Nephron (organoid): ENCODE data around the gene CACNA1S.

ENCODE experiments used
- H3K27ac Mint-ChIP-seq, 3 experiments: 2 replicates each; pipeline ENCODE4 v1.8.0; 2020; ENCODE audit warnings: mixed read lengths in 3 of 3, mild to moderate bottlenecking in 2 of 3, moderate library complexity in 1 of 3
- H3K27me3 Mint-ChIP-seq: 2 replicates; pipeline ENCODE4 v1.8.0; 2021; ENCODE audit warnings: low read depth, mild to moderate bottlenecking, moderate library complexity, mixed read lengths
- H3K36me3 Mint-ChIP-seq: 2 replicates; pipeline ENCODE4 v1.8.0; 2020; ENCODE audit warnings: low read depth, mixed read lengths
- H3K4me1 Mint-ChIP-seq: 2 replicates; pipeline ENCODE4 v1.8.0; 2020; ENCODE audit warnings: mixed read lengths
- H3K4me3 Mint-ChIP-seq, 3 experiments: 2 replicates each; pipeline ENCODE4 v1.8.0; 2020; ENCODE audit warnings: mild to moderate bottlenecking in 3 of 3, mixed read lengths in 3 of 3, moderate library complexity in 2 of 3
- H3K9me3 Mint-ChIP-seq: 2 replicates; pipeline ENCODE4 v1.8.0; 2020; ENCODE audit warnings: mixed read lengths
- CTCF ChIP-seq, 3 experiments: fragments of 200-600 bp; sonication (generic); IDR thresholded peaks; one replicate each; pipeline ENCODE4 v1.5.0; 2021; ENCODE audit warnings: antibody characterized with exemption in 3 of 3; ENCODE audit not compliant: unreplicated experiment in 3 of 3

The CACNA1S gene

GRCh38 chr1:201011616-201012015, 100.6 kb downstream of the CACNA1S start:
- Mint-ChIP-seq H3K4me3 (no peak overlapping the region), H3K27ac (no peak overlapping the region), H3K9me3 (no peaks in the 10 kb centered on the region), H3K4me1 (peaks cover 34% of the 10 kb centered on the region), H3K27me3 (peaks cover 10% of the 10 kb centered on the region), H3K36me3 (no peaks in the 10 kb centered on the region)
- no peak for TF ChIP-seq CTCF (IDR thresholded peaks at IDR 0.05; ENCODE audit: unreplicated experiment in 3 of 3)

GRCh38 chr1:201009962-201010645, 102.1 kb downstream of the CACNA1S start:
- H3K27ac Mint-ChIP-seq = no peak overlapping the region
- H3K36me3 Mint-ChIP-seq = no peaks in the 10 kb centered on the region
- no peak overlapping the region for H3K4me3 Mint-ChIP-seq
- peaks cover 18% of the 10 kb centered on the region for H3K4me1 Mint-ChIP-seq
- H3K9me3 Mint-ChIP-seq = no peaks in the 10 kb centered on the region
- peaks cover 4% of the 10 kb centered on the region for H3K27me3 Mint-ChIP-seq
- TF ChIP-seq CTCF (IDR thresholded peaks at IDR 0.05; ENCODE audit: unreplicated experiment in 3 of 3) = no peak

- no peak for TF ChIP-seq CTCF (IDR thresholded peaks at IDR 0.05; ENCODE audit: unreplicated experiment in 3 of 3)
- Mint-ChIP-seq H3K4me3 (no peak overlapping the region), H3K36me3 (no peaks in the 10 kb centered on the region), H3K4me1 (peaks cover 9% of the 10 kb centered on the region), H3K9me3 (no peaks in the 10 kb centered on the region), H3K27ac (no peak overlapping the region), H3K27me3 (peaks cover 4% of the 10 kb centered on the region)
Measured at GRCh38 chr1:201008666-201009360, 103.4 kb downstream of the CACNA1S start.

- Mint-ChIP-seq H3K9me3 (no peaks in the 10 kb centered on the region), H3K4me1 (peaks cover 4% of the 10 kb centered on the region), H3K4me3 (no peak overlapping the region), H3K27me3 (no peaks in the 10 kb centered on the region), H3K36me3 (peaks cover 4% of the 10 kb centered on the region), H3K27ac (no peak overlapping the region)
- no peak for TF ChIP-seq CTCF (IDR thresholded peaks at IDR 0.05; ENCODE audit: unreplicated experiment in 3 of 3)
Measured at GRCh38 chr1:201007481-201007880, 104.7 kb downstream of the CACNA1S start.

GRCh38 chr1:201006450-201006849, 105.8 kb downstream of the CACNA1S start:
- Mint-ChIP-seq H3K4me1 (peaks cover 4% of the 10 kb centered on the region), H3K27ac (no peak overlapping the region), H3K36me3 (peaks cover 14% of the 10 kb centered on the region), H3K9me3 (no peaks in the 10 kb centered on the region), H3K27me3 (no peaks in the 10 kb centered on the region), H3K4me3 (no peak overlapping the region)
- no peak for TF ChIP-seq CTCF (IDR thresholded peaks at IDR 0.05; ENCODE audit: unreplicated experiment in 3 of 3)

- H3K36me3 Mint-ChIP-seq = peaks cover 15% of the 10 kb centered on the region
- no peaks in the 10 kb centered on the region for H3K9me3 Mint-ChIP-seq
- no peak overlapping the region for H3K27ac Mint-ChIP-seq
- no peak overlapping the region for H3K4me3 Mint-ChIP-seq
- TF ChIP-seq CTCF (IDR thresholded peaks at IDR 0.05; ENCODE audit: unreplicated experiment in 3 of 3) = no peak
- no peaks in the 10 kb centered on the region for H3K27me3 Mint-ChIP-seq
- H3K4me1 Mint-ChIP-seq = peaks cover 3% of the 10 kb centered on the region
Measured at GRCh38 chr1:201004732-201005131, 107.5 kb downstream of the CACNA1S start.
